SW480 (cell line): Measurements from ENCODE around the gene SMPD2.

Experiments used
- DNase-seq: peaks from one replicate; pipeline ENCODE4 v3.0.0-alpha.2; 2016; ENCODE audit warnings: low spot score

The SMPD2 gene

GRCh38 chr6:109484122-109484521 is 43.6 kb downstream of the SMPD2 start:
- no peak for DNase-seq

DNA sequence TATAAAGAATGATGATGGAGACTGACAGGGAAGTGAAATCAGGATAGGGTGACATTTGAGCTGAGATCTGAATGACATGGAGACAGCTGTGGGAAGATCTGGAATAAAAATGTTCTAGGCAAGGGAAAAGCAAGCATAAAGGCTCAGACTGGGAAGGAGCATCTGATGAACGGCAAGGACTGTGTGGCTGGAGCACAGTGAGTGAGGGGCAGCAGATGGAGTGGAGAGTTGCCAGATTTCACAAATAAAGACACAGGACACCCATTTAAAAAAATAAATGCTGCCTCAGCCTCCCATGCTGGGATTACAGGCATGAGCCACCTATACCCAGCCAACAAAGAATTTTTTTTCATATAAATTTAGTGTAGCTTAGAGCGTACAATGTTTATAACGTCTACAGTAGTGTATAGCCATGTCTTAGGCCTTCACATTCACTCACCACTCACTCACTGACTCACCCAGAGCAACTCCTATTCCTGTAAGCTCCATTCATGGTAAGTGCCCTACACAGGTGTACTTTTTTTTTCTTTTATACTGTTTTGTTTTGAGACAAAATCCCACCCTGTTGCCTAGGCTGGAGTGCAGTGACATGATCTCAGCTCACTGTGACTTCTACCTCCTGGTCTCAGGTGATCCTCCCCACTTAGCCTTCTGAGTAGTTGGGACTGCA is 44.9 kb downstream of the SMPD2 start:
- DNase-seq, result no peak

DNA sequence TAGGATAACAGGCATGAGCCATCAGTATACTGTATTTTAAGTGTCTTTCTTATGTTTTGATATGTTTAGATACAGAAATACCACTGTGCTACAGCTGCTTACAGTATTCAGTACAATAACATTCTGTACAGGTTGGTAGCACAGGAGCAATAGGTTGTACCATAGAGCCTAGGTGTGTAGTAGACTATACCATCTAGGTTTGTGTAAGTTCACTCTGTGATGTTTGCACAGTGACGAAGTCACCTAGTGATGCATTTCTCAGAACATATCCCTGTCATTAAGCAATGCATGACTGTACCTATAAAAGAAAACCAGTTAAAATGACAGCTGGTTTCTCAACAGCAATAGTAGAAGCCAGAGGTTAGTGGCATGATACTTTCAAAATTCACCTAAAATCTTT is 45.5 kb downstream of the SMPD2 start:
- DNase-seq, result no peak

- no peak for DNase-seq
These were observed 47.5 kb downstream of the SMPD2 start for GRCh38 chr6:109488001-109488400.

DNA sequence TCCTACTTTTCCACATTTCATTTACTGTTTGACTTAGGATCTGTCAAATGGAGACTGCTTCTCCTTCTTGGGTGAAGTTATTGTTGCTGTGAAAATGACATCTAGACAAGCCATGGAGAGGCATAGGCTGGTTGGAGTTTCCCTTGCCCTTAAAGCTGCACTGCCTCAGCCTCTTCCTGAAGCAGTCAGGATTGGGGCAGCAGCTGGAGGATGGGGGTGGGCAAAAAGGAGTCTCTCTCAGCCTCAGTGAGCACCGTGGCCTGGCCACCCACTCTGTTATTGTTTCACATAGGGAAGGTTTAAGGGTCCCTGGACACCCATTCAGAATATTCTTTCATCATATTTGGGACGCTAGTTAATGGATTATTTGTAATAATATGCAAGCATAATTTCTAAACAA is 50.2 kb downstream of the SMPD2 start:
- no peak for DNase-seq

DNA sequence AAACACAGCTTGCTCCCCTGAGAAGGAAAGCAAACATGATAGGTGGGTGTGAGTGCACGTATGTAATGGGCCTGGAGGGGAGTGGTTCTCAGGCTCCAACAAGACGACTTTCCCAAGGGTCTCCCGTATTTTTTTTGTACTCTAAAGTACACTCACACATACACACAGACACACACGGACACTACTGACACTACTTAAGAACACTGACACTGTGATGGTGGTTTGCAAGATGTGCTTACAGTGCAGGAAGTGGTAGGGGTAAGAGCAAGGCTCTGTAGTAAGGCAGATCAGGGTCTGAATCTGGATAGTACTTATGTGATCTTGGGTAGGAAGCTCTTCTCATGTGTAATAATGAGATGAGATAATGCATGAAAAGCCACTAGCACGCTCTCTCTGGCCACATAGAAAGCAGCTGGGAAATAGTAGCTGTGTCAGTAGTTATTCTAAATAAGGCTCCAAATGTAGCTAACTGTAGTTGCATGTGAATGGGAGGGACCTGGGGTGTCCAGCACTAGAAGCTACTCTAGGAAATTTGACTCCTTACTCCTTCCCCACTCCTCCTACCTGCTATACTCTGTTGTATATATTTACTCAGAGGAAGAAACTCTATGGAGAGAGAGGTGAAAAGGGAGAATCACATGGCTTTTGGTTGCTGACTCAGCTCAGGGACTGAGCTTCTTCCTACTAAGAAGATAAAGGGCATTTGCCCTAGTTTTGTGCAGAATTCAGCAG is 50.8 kb downstream of the SMPD2 start:
- DNase-seq, result no peak
